Measurements from ENCODE around the gene CELF2. TPM values are rescaled to one million over a fixed set of nuclear protein-coding genes. Genes with fewer than 3 reads are reported as not detected.

The CELF2 gene
- total RNA-seq, 3 donors from 2014 or later (not counting 1 experiment from before 2014, with no cell fraction given) = 282 to 298 (median 295) TPM

GRCh38 chr10:11205030-11205772, 187.5 kb downstream of the CELF2 start:
- ATAC-seq = peak in 1 of 3 donors; percentile 34
- DNase-seq = no peak
- peaks cover 76% of the 10 kb centered on the region for H3K4me1 ChIP-seq (ENCODE audit: control insufficient read depth, insufficient read depth, low read length)
- Mint-ChIP-seq H3K9me3 (no peaks in the 10 kb centered on the region), H3K27ac (no peak overlapping the region), H3K36me3 (peaks cover 3% of the 10 kb centered on the region), H3K4me1 (peaks cover 100% of the 10 kb centered on the region in 2 donors), H3K4me3 (peak overlapping the region; percentile 76), H3K27me3 (ENCODE audit: low read depth in 2 of 2) (no peaks in the 10 kb centered on the region)
- no peak overlapping the region for H3K4me3 ChIP-seq (ENCODE audit: low read length)
- H3K27ac ChIP-seq (ENCODE audit: low read length) = peak overlapping the region; percentile 73
- no peak for TF ChIP-seq CTCF (IDR thresholded peaks at IDR 0.05)
- no peaks in the 10 kb centered on the region for H3K9me3 ChIP-seq (ENCODE audit: control insufficient read depth, insufficient read depth, low read length)
- WGBS (ENCODE audit: insufficient coverage) = 70% methylated on average over 5 of the region's 13 CpGs
- H3K27me3 ChIP-seq (ENCODE audit: control insufficient read depth, insufficient read depth, low read length) = no peaks in the 10 kb centered on the region
- intact Hi-C loops (cut with micrococcal nuclease) = loop anchor here (2.0 to 5.0 kb wide), 2 partner anchors 26 to 58 kb away; no protein-coding TSS in a partner anchor
- H3K36me3 ChIP-seq (ENCODE audit: control insufficient read depth, insufficient read depth, low read length) = peaks cover 71% of the 10 kb centered on the region

GRCh38 chr10:11206676-11207559, 189.2 kb downstream of the CELF2 start:
- Mint-ChIP-seq H3K27ac (no peak overlapping the region), H3K36me3 (no peaks in the 10 kb centered on the region), H3K4me3 (peak overlapping the region; percentile 76), H3K9me3 (no peaks in the 10 kb centered on the region), H3K27me3 (ENCODE audit: low read depth in 2 of 2) (no peaks in the 10 kb centered on the region), H3K4me1 (peaks cover 100% of the 10 kb centered on the region in 2 donors)
- H3K4me3 ChIP-seq (ENCODE audit: low read length) = no peak overlapping the region
- H3K27ac ChIP-seq (ENCODE audit: low read length) = peak overlapping the region; percentile 73
- DNase-seq (no peak), ATAC-seq (no peak)
- no peaks in the 10 kb centered on the region for H3K9me3 ChIP-seq (ENCODE audit: control insufficient read depth, insufficient read depth, low read length)
- H3K4me1 ChIP-seq (ENCODE audit: control insufficient read depth, insufficient read depth, low read length) = peaks cover 75% of the 10 kb centered on the region
- no peak for TF ChIP-seq CTCF (IDR thresholded peaks at IDR 0.05)
- WGBS (ENCODE audit: insufficient coverage) = 70% methylated on average over 14 of the region's 14 CpGs
- H3K27me3 ChIP-seq (ENCODE audit: control insufficient read depth, insufficient read depth, low read length) = no peaks in the 10 kb centered on the region
- peaks cover 61% of the 10 kb centered on the region for H3K36me3 ChIP-seq (ENCODE audit: control insufficient read depth, insufficient read depth, low read length)
- intact Hi-C loops (cut with micrococcal nuclease) = loop anchor here (5.0 kb wide), 1 partner anchor 60 kb away; no protein-coding TSS in a partner anchor

GRCh38 chr10:11207560-11207844, 189.8 kb downstream of the CELF2 start:
- DNase-seq = no peak
- no peaks in the 10 kb centered on the region for H3K9me3 Mint-ChIP-seq
- no peak for ATAC-seq
- Histone ChIP-seq H3K9me3 (ENCODE audit: control insufficient read depth, insufficient read depth, low read length) (no peaks in the 10 kb centered on the region), H3K4me1 (ENCODE audit: control insufficient read depth, insufficient read depth, low read length) (peaks cover 81% of the 10 kb centered on the region), H3K27me3 (ENCODE audit: control insufficient read depth, insufficient read depth, low read length) (no peaks in the 10 kb centered on the region), H3K36me3 (ENCODE audit: control insufficient read depth, insufficient read depth, low read length) (peaks cover 56% of the 10 kb centered on the region), H3K27ac (ENCODE audit: low read length) (peak overlapping the region; percentile 63), H3K4me3 (ENCODE audit: low read length) (no peak overlapping the region)
- 89% methylated on average over 15 of the region's 15 CpGs for WGBS (ENCODE audit: insufficient coverage)
- intact Hi-C loops (cut with micrococcal nuclease) = loop anchor here (5.0 kb wide), 1 partner anchor 60 kb away; no protein-coding TSS in a partner anchor
- no peaks in the 10 kb centered on the region for H3K36me3 Mint-ChIP-seq
- H3K4me3 Mint-ChIP-seq = peak overlapping the region; percentile 76
- H3K27ac Mint-ChIP-seq = no peak overlapping the region
- TF ChIP-seq CTCF (IDR thresholded peaks at IDR 0.05) = no peak
- no peaks in the 10 kb centered on the region for H3K27me3 Mint-ChIP-seq (ENCODE audit: low read depth in 2 of 2)
- H3K4me1 Mint-ChIP-seq = peaks cover 100% of the 10 kb centered on the region in 2 donors
